Measurements from ENCODE around the gene SEPTIN2.
"Not testable (repeated sequence)": the region's sequence is repeated elsewhere in the genome, so short reads cannot be mapped to it uniquely, and the experiment has no call there.

Gene SEPTIN2

DNA sequence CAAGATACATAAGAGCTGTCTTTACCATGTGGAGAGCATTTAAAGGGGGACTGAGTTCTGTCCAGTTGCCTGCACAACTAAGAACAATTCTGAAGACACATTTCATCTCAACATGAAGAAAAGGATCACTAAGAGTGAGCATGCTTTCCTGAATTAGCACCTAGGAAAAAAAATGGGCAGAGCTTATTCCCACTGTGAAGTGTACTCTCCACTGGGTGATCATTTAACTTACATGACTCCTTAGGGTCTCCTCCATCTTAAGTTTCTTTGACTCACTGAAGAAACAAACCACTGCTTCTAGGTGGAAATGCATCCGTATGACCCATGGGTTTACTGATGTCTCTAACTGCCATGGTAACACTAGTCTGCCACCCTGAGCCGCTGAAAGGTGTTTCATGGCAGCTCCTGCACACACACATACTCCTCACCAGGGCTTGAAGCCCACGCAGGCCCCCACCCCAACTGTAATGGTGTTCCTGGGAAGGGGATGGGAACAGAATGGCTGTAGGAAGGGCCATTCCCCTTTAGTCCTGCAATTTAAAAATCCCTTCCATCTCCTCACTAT lies 27.3 kb upstream of the SEPTIN2 start:
- FAIRE-seq, result no peak

DNA sequence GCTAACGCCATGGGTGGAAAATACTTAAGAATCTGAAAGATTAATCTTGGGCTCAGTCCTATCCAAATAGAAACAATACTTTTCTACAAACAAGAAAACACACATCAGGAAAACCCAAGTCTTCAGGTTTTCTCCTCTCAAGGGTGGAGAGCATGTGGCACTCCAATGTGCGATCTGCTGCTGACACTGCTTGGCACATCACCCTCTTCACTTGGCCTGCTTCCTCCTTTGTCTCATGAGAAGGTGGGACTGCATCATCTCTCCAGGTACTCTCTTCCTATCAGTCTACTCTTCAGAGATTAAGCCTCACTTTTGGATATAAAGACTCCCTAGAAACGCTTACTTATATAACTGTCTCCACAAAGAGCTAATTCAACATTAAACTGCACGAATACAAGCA lies 26.7 kb upstream of the SEPTIN2 start:
- no peak for FAIRE-seq

- FAIRE-seq, result no peak
Measured at GRCh38 chr2:241289597-241289996, 26.1 kb upstream of the SEPTIN2 start.

DNA sequence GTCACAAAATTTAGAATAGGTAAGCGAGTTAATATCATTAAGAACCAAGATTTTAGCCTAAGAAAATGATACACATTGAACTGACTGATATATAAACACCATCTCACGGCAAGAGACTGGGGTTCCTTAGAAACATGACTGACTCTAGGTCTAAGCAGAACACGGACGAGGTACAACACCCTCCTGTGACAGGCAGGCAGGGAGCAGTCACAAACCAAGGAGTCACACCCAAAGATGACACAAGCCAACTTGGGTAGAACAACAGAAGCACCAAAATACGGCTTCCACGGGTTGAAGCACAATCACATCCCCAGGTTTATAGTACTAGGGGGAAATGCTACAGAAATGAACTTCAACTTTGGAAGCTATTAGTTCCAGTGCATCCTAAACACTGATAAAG lies 24.6 kb upstream of the SEPTIN2 start:
- no peak for FAIRE-seq

- FAIRE-seq, result no peak
Measured at GRCh38 chr2:241291977-241292376, 23.7 kb upstream of the SEPTIN2 start.

DNA sequence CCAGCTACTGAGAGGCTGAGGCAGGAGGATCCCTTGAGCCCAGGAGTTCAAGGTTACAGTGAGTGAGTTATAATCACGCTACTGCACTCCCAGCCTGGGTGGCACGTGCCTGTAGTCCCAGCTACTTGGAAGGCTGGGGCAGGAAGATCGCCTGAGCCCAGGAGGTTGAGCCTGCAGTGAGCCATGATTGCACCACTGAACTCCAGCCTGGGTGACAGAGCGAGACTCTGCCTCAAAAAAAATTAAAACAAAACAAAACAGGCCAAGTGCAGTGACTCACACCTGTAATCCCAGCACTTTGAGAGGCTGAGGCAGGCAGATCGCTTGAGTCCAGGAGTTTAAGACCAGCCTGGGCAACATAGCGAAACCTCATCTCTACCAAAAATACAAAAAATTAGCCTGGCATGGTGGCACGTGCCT lies 22.3 kb upstream of the SEPTIN2 start:
- not testable (repeated sequence) for FAIRE-seq

DNA sequence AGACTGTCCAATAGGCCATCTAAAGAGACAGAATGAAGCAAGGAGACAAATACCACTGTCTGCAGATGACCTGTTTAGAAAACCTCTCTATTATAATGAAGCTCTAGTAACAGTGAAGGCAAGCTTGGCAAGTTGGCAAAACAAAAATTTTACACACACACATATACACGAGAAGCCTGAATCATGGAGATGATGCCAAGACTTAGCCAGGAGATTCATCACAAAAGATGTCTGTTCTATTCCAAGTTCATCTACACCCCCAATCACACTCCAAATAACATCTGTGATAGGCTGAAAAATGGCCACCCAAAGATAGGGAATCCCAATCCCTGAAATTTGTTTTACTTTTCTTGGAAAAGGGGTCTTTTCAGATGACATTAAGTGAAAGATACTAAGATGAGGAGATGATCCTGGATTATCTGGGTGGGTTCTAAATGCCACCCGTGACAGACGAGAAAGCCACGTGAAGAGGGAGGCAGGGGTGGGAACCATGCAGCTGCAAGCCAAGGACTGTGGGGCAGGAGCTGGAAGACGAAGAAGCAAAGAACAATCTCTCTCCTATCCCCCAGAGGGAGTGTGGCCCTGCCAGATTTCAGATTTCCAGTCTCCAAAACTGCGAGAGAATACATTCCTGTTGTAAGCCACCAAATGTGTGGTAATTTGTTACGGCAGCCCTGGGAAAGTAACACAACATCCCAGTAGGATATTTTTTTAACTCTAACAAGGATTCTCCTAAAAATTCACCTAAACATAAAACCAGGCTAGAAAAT lies 20.2 kb upstream of the SEPTIN2 start:
- FAIRE-seq, result no peak

GRCh38 chr2:241296767-241297166 lies 19.0 kb upstream of the SEPTIN2 start:
- FAIRE-seq, result no peak

- no peak for FAIRE-seq
Measured at GRCh38 chr2:241298673-241299072, 17.1 kb upstream of the SEPTIN2 start.

- FAIRE-seq, result no peak
Measured at GRCh38 chr2:241300000-241300399, 15.7 kb upstream of the SEPTIN2 start.

- no peak for FAIRE-seq
Measured at GRCh38 chr2:241302083-241302482, 13.6 kb upstream of the SEPTIN2 start.

GRCh38 chr2:241302759-241303651 lies 12.7 kb upstream of the SEPTIN2 start:
- no peak for FAIRE-seq

DNA sequence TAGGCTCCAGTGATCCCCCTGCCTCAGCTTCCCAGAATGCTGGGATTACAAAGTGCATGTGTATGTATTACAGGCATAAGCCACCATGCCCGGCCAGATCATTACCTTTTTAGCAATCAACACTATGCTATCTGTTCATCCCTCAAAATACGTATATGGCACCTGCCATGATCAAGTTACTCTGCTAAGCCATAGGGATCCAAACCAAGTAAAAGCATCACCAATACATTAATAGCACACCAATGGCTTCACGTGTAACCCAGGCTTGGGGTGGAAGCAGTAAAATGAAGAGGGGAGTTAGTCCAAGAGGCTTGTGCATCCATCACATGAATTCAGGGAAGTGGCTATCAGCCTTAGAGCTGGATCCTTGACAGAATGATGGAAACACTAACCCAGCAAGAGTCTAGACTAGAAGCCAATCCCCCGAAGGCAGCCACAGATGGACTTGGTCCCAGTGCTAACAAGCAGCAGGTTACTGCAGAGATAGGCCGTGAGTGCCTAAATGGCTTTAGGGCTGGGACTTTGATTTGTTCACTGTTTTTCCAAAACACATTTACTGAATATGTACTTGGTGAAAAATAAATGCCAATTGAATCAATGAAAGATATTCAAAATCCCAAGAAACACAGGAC lies 11.6 kb upstream of the SEPTIN2 start:
- FAIRE-seq, result no peak

- no peak for FAIRE-seq
Measured at GRCh38 chr2:241307055-241307454, 8.7 kb upstream of the SEPTIN2 start.

GRCh38 chr2:241308267-241308666 lies 7.5 kb upstream of the SEPTIN2 start:
- no peak for FAIRE-seq

- FAIRE-seq, result no peak
Measured at GRCh38 chr2:241308832-241309500, 6.8 kb upstream of the SEPTIN2 start.

DNA sequence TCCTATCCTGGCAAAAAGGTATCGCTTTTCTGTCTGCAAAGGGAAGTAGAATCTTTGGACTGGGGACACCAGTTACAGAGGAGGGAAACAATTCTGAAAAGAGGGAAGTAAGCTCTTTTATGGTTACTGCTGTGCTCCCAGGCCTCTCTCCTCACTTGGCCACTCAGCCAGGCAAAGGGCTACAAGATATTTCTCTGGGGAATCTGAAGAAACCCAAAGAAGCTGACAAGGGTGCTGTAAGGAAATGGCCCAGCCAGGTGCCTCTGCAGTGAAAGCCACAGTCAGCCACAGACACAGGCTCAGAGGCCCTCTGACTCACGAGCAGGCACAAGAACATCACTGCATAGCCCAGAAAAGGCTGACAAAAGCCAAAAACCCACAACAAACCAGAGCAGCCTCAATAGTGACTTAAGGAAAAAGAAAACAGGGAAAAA lies 6.0 kb upstream of the SEPTIN2 start:
- no peak for FAIRE-seq

DNA sequence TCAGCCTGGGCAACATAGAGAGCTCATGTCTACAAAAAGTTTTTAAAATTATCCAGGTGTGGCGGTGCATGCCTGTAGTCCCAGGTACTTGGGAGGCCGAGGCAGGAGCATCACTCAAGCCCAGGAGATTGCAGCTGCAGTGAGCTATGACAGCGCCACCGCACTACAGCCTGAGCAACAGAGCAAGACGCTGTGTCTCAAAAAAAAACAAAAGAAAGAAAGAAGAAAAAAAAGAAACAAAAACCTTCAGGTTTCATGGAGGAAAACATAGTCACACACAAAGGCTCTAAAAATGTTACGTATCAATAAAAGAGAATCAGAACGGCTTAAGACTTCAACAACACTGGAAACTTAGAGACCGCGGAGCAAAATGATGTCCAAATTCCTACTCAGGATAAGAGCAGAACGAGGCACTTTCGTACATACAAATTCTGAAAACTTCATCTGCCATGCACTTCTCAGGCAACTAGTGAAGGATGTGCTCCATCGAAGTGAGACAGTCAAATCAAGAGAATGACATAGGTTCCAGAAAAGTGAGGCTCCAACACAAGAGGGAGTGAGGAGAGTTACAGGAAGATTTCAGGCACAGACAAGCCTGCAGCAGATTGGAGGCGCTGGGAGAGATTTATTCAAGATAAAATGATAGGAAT lies 4.7 kb upstream of the SEPTIN2 start:
- no peak for FAIRE-seq

GRCh38 chr2:241312082-241312481 lies 3.6 kb upstream of the SEPTIN2 start:
- no peak for FAIRE-seq

- FAIRE-seq, result no peak
Measured at GRCh38 chr2:241313543-241314095, 2.1 kb upstream of the SEPTIN2 start.

GRCh38 chr2:241314226-241315092 lies 1.3 kb upstream of the SEPTIN2 start:
- no peak for FAIRE-seq

All from TTC549 (cell line).